ENCODE data around the gene TBC1D2B.
"Not testable (repeated sequence)": the region's sequence is repeated elsewhere in the genome, so short reads cannot be mapped to it uniquely, and the experiment has no call there.

Gene TBC1D2B

GRCh38 chr15:77988347-77989295 lies 88.9 kb downstream of the TBC1D2B start:
- no peak for DNase-seq (ENCODE audit: low read depth in 2 of 2)

GRCh38 chr15:77987765-77988136 lies 89.8 kb downstream of the TBC1D2B start:
- not testable (repeated sequence) for DNase-seq (ENCODE audit: low read depth in 2 of 2)

DNA sequence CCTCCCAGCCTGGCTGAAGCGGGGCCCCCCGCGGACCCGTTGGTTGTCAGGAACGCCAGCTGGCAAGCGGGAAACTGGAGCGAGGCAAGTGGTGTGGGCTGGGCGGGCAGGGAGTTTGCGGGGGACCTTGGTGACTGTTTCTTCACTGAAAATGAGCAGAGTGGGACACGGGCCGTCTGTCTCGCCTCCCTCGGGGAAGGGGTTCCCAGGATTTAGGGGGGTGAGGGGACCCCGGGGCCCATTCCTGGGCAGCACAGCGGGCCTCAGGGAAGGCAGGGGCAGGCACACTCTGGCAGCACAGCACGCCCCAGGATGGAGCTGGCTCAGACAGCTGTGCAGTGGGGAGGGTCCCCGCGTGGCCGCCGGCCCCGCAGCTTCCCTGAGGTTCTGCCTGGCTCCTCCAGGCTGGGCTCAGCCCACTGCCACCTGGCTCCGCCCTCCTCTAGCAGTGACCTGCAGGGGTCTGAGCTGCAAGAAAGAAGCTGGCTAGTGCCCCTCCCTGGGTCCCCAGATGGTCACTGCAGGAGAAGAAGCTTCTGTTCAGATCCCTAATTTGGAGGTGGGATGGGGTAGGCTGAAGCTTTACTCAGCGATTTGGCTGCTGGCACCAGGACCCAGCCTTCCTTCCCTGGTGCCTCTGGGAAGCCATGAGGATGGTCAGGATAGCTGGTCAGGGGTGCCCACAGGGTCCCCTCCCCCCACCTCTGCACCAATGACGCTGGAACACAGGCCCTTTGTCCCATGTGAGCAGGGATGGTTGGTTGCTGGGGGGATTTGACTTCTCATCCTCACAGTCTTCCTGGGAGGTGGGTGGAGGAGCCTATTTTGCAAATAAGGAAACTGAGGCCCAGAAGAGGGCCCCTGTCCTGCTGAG lies 90.4 kb downstream of the TBC1D2B start:
- no peak for DNase-seq (ENCODE audit: low read depth in 2 of 2)

- no peak for DNase-seq (ENCODE audit: low read depth in 2 of 2)
These were observed 91.5 kb downstream of the TBC1D2B start for GRCh38 chr15:77985931-77986480.

- DNase-seq (ENCODE audit: low read depth in 2 of 2): no peak
These were observed 92.2 kb downstream of the TBC1D2B start for GRCh38 chr15:77985031-77985930.

DNA sequence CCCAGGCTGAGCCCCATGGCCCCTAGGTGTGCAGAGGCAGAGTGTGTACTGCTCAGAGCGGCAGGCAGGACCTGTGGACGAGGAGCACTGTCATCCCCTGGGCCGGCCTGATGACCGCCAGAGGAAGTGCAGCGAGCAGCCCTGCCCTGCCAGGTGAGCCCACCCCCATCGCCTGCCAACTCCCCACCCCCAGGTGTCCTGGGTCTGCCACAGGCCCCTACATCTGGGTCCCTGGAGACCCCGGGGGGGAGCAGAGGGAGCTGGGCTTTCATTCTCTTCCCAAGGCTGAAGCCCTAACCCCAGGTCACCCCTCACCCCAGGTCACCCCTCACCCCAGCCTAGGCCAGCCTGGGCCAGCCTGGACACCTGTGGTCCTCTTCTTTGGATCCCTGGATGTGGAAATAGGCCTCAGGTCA lies 93.1 kb downstream of the TBC1D2B start:
- no peak for DNase-seq (ENCODE audit: low read depth in 2 of 2)

GRCh38 chr15:77983708-77984445 lies 93.6 kb downstream of the TBC1D2B start:
- DNase-seq (ENCODE audit: low read depth in 2 of 2): no peak

DNA sequence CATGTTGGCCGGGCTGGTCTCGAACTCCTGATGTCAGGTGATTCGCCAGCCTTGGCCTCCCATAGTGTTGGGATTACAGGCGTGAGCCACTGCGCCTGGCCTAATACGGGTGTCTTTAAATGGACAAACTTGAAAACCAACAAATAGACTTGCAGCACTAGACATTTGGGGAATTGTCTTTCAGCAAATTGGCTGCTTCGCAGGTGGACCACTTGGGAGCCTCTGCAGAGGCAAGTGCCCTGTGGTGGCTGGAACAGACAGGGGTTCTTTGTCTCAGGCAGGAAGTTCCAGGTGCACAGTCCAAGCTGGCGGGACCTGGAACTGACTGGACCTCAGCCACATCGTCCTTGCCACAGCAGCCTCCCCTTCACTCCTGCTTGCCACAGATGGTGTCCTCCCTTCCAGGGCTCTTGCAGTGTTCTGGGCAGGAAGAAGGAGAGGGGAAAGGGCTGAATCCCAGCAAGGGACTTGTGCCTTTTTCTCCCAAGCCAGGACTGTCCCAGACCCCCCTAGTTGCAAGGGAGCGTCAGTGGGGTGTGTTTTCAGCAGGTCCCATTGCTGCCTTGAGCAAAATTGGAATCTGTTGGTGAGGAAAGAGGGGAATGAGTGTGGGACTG lies 94.3 kb downstream of the TBC1D2B start:
- DNase-seq (ENCODE audit: low read depth in 2 of 2): no peak

DNA sequence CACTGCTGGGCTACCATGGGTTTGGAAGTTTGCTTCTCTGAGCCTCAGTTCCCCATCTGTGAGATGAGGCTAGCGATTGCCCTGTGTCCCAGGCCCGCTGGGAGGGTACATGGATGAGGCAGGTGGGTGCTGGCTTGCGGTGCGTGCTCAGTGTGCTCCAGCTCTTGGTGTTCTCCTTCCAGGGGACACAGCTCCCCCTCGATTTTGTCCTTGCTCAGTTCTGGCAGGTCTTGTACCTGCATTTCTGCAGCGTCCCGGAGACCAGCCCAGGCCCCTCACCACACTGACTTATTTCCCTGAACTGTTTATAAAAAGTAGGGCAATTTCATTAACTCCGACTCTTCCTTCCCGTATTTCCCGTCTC lies 95.4 kb downstream of the TBC1D2B start:
- no peak for DNase-seq (ENCODE audit: low read depth in 2 of 2)

- no peak for DNase-seq (ENCODE audit: low read depth in 2 of 2)
These were observed 96.0 kb downstream of the TBC1D2B start for GRCh38 chr15:77981281-77982126.

- DNase-seq (ENCODE audit: low read depth in 2 of 2): not testable (repeated sequence)
These were observed 96.8 kb downstream of the TBC1D2B start for GRCh38 chr15:77980674-77981073.

- DNase-seq (ENCODE audit: low read depth in 2 of 2): no peak
These were observed 97.4 kb downstream of the TBC1D2B start for GRCh38 chr15:77980098-77980497.

DNA sequence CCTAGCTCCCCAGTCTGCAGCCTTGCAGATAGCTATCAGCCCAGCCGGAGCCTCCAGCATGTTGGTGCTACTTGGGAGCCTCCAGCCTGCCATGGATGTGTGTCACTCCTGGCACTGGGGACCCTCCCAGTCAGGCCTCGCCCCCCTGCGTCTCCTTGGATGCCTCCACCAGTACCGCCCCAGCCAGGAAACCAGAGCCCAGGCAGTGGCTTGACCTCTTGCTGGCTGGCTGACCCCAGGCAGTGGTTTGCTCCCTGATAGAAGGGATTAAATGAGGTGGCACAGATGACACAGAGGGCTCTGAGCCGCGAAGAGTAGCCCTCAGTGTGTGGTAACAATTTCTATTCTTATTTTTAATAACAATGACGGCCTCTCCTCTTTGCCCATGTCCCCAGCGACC lies 98.4 kb downstream of the TBC1D2B start:
- DNase-seq (ENCODE audit: low read depth in 2 of 2): not testable (repeated sequence)

DNA sequence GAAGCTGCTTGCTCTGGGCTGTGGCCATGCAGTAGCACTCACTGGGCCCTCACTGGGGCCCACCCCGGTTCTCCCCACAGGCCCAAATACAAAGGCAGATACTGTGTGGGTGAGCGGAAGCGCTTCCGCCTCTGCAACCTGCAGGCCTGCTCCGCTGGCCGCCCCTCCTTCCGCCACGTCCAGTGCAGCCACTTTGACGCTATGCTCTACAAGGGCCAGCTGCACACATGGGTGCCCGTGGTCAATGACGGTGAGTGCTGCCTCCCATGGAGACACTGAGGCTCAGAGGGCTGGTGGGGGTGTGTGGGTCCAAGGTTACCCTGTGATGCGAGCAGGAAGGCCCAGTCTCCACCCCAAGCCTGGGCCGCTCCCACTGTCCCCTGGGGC lies 98.8 kb downstream of the TBC1D2B start:
- DNase-seq (ENCODE audit: low read depth in 2 of 2): not testable (repeated sequence)

GRCh38 chr15:77977903-77978758 lies 99.4 kb downstream of the TBC1D2B start:
- not testable (repeated sequence) for DNase-seq (ENCODE audit: low read depth in 2 of 2)

DNA sequence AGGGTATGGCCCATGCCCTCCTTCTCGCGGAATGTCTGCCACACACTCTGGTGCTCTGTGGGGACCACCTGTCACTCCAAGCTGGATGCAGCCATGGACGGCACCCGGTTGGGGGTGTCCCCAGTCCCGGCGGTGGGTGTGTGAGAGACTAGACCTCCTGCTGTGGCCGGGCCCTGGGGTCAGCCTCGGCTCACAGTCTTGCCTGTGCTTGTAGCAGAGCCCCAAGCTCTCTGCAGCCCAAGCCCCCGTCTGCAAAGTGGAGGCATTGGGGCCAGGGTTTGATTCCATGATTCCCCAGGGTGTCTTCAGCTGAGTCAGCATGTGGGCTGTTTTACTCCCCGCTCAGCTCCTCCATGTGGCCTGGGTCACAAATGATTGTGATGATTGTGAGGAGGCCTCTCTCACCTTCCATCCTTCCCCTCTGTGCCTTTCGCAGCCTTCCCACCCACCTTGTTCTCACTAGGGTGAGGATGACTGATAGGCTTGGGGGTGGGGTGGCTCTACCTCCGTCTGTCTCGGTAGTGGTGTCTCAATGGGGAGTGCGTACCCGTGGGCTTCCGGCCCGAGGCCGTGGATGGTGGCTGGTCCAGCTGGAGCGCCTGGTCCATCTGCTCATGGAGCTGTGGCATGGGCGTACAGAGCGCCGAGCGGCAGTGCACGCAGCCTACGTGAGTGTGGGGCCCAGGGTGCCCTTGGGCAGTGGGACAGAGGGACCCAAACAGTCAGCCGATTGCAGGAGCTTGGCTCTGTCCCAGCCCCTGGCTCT lies 100.6 kb downstream of the TBC1D2B start:
- not testable (repeated sequence) for DNase-seq (ENCODE audit: low read depth in 2 of 2)

DNA sequence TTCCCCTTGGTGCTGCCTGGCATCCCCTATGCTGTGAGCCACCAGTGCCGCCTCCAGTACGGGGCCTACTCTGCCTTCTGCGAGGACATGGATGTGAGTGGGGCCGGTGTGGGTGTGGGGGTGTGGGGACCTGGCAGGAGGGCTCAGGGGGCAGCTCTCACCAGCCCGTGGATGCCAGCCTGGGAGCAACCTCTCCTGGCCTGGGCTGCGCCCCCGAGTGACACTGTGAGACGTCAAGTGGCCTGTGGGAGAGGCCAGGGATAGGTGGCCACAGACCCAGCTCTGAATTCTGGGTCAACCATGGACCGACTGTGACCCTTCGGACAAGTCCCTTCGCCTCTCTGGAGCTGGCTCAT lies 101.4 kb downstream of the TBC1D2B start:
- not testable (repeated sequence) for DNase-seq (ENCODE audit: low read depth in 2 of 2)
